GM21423 (cell line): ENCODE results near the gene PGLYRP4.
"Not testable (repeated sequence)": the region's sequence is repeated elsewhere in the genome, so short reads cannot be mapped to it uniquely, and the experiment has no call there.

Source experiments
- ATAC-seq: cut with Tn5 transposase; IDR thresholded peaks from one replicate; pipeline ENCODE4 v1.9.1; 2021; ENCODE audit warnings: mild to moderate bottlenecking, moderate library complexity; ENCODE audit not compliant: unreplicated experiment

The PGLYRP4 gene

GRCh38 chr1:153357076-153357852 lies 8.6 kb upstream of the PGLYRP4 start:
- ATAC-seq: no peak

DNA sequence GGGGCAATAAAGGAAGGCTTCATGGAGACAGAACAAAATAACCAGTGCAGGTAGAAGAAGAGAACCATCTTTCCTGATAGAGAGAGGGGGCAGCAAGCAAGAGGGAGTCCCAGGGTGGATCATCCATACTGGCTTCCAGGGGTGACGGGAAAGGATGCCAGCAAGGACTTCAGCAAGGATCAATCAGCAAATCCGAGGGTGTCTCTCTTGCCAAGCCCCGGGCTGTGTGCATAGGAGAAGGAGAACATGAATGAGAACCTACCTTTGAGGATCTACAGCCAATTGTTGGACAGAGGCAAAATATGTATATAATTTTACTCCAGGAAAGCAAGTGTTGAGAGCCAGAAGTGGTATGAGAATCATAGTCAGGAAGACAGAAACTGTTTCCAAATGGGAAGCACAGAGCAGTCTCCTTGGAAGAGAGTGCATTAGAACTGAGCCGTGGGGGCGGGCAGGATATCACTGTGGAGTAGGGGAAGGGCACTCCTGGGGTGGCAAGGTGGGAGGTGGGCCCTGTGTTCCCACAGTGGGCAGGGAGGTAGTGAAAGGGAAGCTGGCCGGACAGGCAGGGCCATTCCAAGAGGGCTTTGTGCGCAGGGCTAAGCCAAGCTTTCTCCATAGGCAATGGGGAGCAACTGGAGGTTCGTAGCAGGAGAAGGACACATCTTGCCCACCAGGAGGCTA lies 7.9 kb upstream of the PGLYRP4 start:
- ATAC-seq: no peak

- no peak for ATAC-seq
Observed at GRCh38 chr1:153355445-153356071, 6.9 kb upstream of the PGLYRP4 start.

DNA sequence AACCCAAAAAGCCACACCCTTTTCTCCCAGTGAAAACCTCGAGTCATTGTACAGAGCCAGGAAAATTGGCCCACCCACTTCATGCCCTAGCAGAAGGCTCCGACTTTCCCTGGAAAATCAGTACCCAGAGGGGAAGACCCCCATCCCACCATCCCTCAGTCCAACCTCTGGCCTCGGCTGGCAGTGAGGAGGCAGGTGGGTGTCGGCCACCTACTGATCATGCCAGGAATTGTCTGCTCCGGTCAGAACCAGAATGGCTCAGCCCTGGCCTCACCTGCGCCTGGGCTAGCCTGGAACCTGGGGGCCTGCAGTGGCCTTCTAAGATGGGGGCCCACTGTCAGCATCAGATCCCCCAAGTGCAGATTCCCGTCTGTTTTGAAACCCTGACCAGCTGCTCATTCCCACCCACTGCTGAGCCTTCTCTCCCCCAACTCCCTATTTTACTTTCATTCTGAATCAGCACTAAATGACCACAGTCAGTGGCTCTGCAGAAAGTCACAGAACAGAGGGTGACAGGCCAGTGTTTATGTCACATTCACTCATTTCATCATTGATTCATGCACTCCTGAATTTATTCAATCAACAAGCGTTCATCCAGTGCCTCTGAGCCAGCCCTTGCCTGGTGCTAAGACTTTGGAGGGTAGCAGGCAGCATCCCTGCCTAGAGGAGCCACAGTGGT lies 6.0 kb upstream of the PGLYRP4 start:
- ATAC-seq: no peak

DNA sequence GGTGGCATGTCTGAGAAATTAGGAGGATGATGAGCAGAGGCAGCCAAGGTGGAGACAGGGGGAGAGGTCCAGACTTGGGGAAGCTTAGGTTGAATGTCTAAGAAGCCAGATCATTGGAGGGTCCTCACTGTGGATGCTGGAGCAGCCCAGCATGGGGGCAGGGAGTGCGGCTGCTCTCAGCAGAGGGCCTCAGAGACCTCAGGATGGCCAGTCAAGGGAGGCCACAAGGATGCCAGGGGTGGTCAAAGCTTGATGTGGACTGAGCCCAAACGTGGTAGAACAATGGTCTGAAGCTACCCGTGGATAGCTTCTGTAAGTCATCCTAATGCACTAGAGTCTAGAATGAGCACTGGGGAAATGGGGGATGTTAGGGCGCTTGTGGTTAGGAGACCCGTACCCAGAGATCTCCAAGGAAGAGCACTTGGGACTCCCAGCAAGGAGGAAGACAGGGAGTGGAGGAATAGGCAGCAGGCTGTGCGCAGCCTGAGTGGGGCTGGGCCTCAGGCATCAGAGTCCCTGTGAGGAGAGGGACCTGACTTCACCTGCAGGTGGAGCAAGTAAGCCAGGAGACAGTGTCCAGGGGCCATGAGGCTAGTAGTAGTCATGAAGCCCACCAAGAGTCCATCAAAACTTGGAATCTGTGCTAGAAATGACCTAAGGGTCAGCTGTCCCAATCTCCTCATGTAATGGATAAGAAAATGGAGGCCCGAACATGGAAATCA lies 4.7 kb upstream of the PGLYRP4 start:
- ATAC-seq: no peak

DNA sequence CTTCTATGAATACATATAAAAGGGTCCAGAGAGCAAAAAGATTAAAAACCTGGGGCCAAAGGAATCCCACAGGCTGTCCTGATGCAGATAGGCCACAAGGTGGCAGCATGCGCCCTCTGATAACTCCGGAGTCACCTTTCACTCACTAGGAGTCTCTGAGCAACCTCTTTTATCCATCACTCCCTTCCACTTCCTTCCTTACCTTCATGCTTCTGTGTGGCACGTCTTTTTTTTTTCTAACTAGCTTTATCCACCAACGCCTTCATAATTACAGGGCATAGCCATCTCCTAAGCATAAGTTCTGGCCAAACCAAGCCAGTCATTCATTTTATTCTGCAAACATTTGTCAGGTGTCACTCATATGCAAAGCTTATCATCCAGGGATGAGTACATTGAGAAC lies 3.9 kb upstream of the PGLYRP4 start:
- ATAC-seq: no peak

DNA sequence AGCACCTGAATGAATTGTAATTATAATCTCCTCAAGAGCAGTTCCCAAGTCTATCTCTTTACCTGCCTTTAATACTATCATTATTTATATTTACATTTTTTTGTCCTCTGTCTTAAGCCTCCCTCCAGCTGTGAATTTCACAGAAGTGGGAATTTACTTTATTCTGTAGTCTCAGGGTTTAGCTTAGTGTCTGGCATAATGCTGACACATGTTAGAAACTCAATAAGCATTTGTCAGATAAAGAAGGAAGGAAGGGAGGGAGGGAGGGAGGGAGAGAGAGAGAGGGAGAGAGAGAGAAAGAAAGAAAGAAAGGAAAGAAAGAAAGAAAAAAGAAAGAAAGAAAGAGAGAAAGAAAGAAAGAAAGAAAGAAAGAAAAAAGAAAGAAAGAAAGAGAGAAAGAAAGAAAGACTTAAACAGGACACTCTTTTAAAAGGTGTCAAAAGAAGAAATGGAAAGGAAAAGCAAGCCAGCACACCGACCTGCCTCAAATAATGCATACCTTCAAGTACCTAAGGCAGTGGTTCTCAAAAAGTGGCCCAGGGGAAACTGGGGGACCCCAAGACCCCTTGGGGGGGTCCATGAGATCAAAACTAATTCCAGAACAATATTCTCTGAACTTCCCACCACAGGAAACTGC lies 1.8 kb upstream of the PGLYRP4 start:
- ATAC-seq: no peak

- no peak for ATAC-seq
Observed at GRCh38 chr1:153349363-153350320, 1.0 kb upstream of the PGLYRP4 start.

DNA sequence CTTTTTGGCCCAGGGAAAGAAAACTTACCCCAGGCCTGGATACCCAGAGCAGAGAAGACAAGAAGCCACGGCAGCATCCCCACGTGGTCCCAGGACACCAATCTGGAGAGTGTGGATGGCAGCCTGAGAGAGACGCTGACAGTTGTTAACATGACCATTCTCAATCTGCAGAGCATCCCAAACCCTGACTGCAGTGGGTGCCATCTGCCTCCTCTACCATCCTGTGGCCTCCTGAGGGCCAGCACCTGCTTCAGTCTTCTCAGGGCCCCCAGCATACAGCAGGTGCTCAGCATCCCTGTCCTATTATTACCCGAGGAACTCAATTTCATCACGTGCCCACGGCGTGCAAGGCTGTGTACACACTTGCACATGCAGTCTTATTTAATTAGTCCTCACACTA lies 785 bp downstream of the PGLYRP4 start:
- ATAC-seq: no peak

DNA sequence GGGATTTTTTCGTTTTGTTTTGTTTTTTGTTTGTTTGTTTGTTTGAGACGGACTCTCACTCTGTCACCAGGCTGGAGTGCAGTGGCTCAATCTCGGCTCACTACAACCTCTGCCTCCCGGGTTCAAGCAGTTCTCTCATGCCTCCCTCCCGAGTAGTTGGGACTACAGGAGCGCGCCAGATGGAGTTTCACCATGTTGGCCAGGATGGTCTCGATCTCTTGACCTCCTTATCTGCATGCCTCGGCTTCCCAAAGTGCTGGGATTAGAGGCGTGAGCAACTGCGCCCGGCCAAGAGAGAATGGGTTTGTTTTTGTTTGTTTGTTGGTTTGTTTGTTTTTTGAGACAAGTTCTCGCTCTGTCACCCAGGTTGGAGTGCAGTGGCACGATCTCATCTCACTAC lies 1.6 kb downstream of the PGLYRP4 start:
- ATAC-seq: not testable (repeated sequence)

DNA sequence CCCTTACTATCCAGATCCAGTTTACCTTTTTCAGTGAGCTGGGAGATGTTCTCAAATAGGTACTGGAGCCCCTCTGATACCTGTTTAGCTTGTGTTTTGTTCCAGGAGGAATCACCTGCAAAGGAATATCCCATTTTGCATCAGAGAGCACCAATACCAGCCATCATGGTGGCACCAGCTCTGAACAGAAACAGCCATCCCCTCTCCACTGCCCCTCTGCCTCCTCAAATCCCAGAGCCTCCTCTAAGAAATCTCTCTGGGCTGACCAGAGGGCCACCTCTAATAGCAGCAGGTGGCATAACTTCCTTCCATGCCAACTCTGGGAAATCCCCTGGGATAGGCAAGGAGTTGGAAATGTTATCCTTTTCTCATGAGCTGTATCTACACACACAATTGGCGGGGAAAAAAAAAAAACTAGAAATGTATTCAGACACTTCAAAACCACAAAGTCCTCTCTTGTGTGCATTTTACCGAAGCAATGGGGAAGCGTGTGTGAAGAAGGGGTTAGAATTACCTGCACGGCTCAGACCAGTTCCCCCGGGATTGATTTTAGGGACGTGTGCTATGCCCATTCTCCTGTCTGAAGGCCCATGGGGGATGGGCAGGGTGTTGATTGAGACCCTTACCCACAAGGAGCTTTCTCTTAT lies 2.4 kb downstream of the PGLYRP4 start:
- no peak for ATAC-seq

- no peak for ATAC-seq
Observed at GRCh38 chr1:153345187-153346076, 3.2 kb downstream of the PGLYRP4 start.

GRCh38 chr1:153344718-153345025 lies 4.0 kb downstream of the PGLYRP4 start:
- no peak for ATAC-seq

- ATAC-seq: no peak
Observed at GRCh38 chr1:153343811-153344717, 4.6 kb downstream of the PGLYRP4 start.

GRCh38 chr1:153343040-153343681 lies 5.5 kb downstream of the PGLYRP4 start:
- ATAC-seq: no peak

DNA sequence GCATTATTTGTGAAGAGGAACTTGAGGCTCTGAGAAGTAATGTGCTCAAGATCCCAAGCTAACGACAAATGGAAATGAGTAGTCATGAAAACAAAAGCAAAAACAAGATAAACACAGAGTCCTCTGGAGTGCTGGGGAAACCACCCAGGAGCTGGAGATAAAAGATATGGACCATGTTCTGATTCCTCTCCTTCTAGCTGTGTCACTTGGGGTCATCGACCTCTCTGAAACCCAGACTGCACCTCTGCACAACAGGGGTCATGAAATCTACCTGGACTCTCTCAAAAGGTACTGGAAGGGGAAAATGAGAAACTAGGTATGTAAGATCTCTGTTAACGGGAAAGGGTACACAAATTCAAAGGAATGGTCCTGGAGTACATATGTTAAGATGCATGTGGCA lies 6.5 kb downstream of the PGLYRP4 start:
- ATAC-seq: no peak
